IMR-90 (cell line): ENCODE data around the gene KRT74. TPM values are rescaled to one million over a fixed set of nuclear protein-coding genes. Genes with fewer than 3 reads are reported as not detected.

Source experiments
- ATAC-seq: fragments of 200-7000 bp; cut with Tn5 transposase; 2 replicates; pipeline ENCODE4 v1.9.1; 2020; ENCODE audit warnings: low read depth, mild to moderate bottlenecking, moderate library complexity
- BruUV-seq: library from RNA; stranded (reverse); fragments of 400-500 nt; replicated peaks from 2 replicates; lab custom pipeline; 2021; lab: Mats Ljungman, UMichigan
- CTCF ChIA-PET: fragments of 300-600 bp; formaldehyde crosslinking; extraction: SDS; loops from one replicate; lab custom pipeline; 2021; ENCODE audit warnings: antibody characterized with exemption; lab: Yijun Ruan, JAX
- POLR2A ChIA-PET: fragments of 300-600 bp; sonication (Branson Sonifier 250); formaldehyde crosslinking; loops from one replicate; lab custom pipeline; 2022; ENCODE audit warnings: antibody characterized with exemption; ENCODE audit not compliant: unreplicated experiment; lab: Charles Lee
- DNase-seq: peaks from one replicate; pipeline ENCODE4 v3.0.0; 2013
- H2AFZ ChIP-seq: replicated peaks from 2 replicates; pipeline ENCODE3; 2013; ENCODE audit warnings: low read length, mild to moderate bottlenecking; ENCODE audit not compliant: poor library complexity
- H2AK5ac ChIP-seq: 2 replicates; pipeline ENCODE4 v1.6.1; 2013; ENCODE audit warnings: low read depth, low read length, inconsistent platforms
- H2AK9ac ChIP-seq: replicated peaks from 2 replicates; pipeline ENCODE3; 2013; ENCODE audit warnings: mild to moderate bottlenecking, low read depth, low read length, moderate library complexity; ENCODE audit not compliant: poor library complexity
- H2BK120ac ChIP-seq: 2 replicates; pipeline ENCODE4 v1.6.1; 2013; ENCODE audit warnings: low read depth, low read length, inconsistent platforms
- H2BK15ac ChIP-seq: 3 replicates; pipeline ENCODE4 v1.6.1; 2013; ENCODE audit warnings: low read depth, low read length, inconsistent platforms
- H2BK20ac ChIP-seq: 2 replicates; pipeline ENCODE4 v1.6.1; 2013; ENCODE audit warnings: low read depth, mild to moderate bottlenecking, inconsistent platforms, low read length, moderate library complexity
- H2BK5ac ChIP-seq: 2 replicates; pipeline ENCODE4 v1.6.1; 2013; ENCODE audit warnings: mild to moderate bottlenecking, low read depth, low read length, inconsistent platforms; ENCODE audit not compliant: poor library complexity, severe bottlenecking
- H3K14ac ChIP-seq: replicated peaks from 2 replicates; pipeline ENCODE4 v1.6.1; 2013; ENCODE audit warnings: low read depth, low read length, inconsistent platforms
- H3K18ac ChIP-seq: 2 replicates; pipeline ENCODE4 v1.6.1; 2013; ENCODE audit warnings: low read depth, low read length, control low read depth
- H3K23ac ChIP-seq: 2 replicates; pipeline ENCODE4 v1.6.1; 2013; ENCODE audit warnings: low read depth, low read length, inconsistent platforms
- H3K27ac ChIP-seq: 2 replicates; pipeline ENCODE4 v1.5.1; 2013; ENCODE audit warnings: mild to moderate bottlenecking, control low read depth, low read length; ENCODE audit not compliant: insufficient read depth
- H3K27me3 ChIP-seq: 2 replicates; pipeline ENCODE4 v1.6.1; 2013; ENCODE audit warnings: low read length; ENCODE audit not compliant: control insufficient read depth, insufficient read depth
- H3K36me3 ChIP-seq: 2 replicates; pipeline ENCODE4 v1.6.1; 2013; ENCODE audit warnings: low read length, mixed read lengths; ENCODE audit not compliant: control insufficient read depth, insufficient read depth
- H3K4ac ChIP-seq: 2 replicates; pipeline ENCODE4 v1.6.1; 2013; ENCODE audit warnings: low read depth, low read length, inconsistent platforms
- H3K4me1 ChIP-seq: 2 replicates; pipeline ENCODE4 v1.6.1; 2013; ENCODE audit warnings: low read length, mixed read lengths; ENCODE audit not compliant: control insufficient read depth, insufficient read depth
- H3K4me2 ChIP-seq: 2 replicates; pipeline ENCODE4 v1.6.1; 2013; ENCODE audit warnings: low read depth, mild to moderate bottlenecking, control low read depth, low read length, moderate library complexity
- H3K4me3 ChIP-seq: 2 replicates; pipeline ENCODE4 v1.5.1; 2013; ENCODE audit warnings: low read depth, mild to moderate bottlenecking, control low read depth, low read length, moderate library complexity; ENCODE audit not compliant: insufficient read depth
- H3K56ac ChIP-seq: 2 replicates; pipeline ENCODE4 v1.6.1; 2013; ENCODE audit warnings: low read length, inconsistent platforms; ENCODE audit not compliant: insufficient read depth; ENCODE audit errors: extremely low read depth
- H3K79me1 ChIP-seq, 2 experiments: 2 replicates each; pipeline ENCODE4 v1.6.1; 2013; ENCODE audit warnings: low read length in 2 of 2, inconsistent platforms in 1 of 2, low read depth in 1 of 2
- H3K9ac ChIP-seq: 2 replicates; pipeline ENCODE4 v1.6.1; 2013; ENCODE audit warnings: low read depth, low read length, control low read depth
- H3K9me1 ChIP-seq: 2 replicates; pipeline ENCODE4 v1.6.1; 2013; ENCODE audit warnings: low read length, inconsistent platforms; ENCODE audit not compliant: insufficient read depth
- H3K9me3 ChIP-seq: 2 replicates; pipeline ENCODE4 v1.6.1; 2013; ENCODE audit warnings: low read length; ENCODE audit not compliant: control insufficient read depth, insufficient read depth
- H4K20me1 ChIP-seq: 2 replicates; pipeline ENCODE4 v1.6.1; 2013; ENCODE audit warnings: low read length, inconsistent platforms; ENCODE audit not compliant: insufficient read depth
- H4K5ac ChIP-seq: 2 replicates; pipeline ENCODE4 v1.6.1; 2013; ENCODE audit warnings: mild to moderate bottlenecking, low read depth, low read length, control low read depth
- H4K8ac ChIP-seq, 2 experiments: 2 replicates each; pipeline ENCODE4 v1.6.1; 2013; ENCODE audit warnings: low read depth in 2 of 2, low read length in 2 of 2, control low read depth in 1 of 2, inconsistent platforms in 1 of 2
- H4K91ac ChIP-seq: 2 replicates; pipeline ENCODE4 v1.6.1; 2013; ENCODE audit warnings: low read depth, low read length, inconsistent platforms; ENCODE audit not compliant: insufficient read depth
- CEBPB ChIP-seq: IDR thresholded peaks from 2 replicates; pipeline ENCODE4 v1.6.1; 2012; ENCODE audit warnings: low read depth, low read length, improper control_type of control experiment
- CHD1 ChIP-seq: IDR thresholded peaks from 2 replicates; pipeline ENCODE4 v1.6.1; 2012; ENCODE audit warnings: low read depth, low read length, improper control_type of control experiment
- CTCF ChIP-seq: conservative IDR thresholded peaks from 2 replicates; pipeline ENCODE4 v1.5.1; 2012; ENCODE audit warnings: mild to moderate bottlenecking, low read depth, low read length, improper control_type of control experiment
- ELK1 ChIP-seq: fragments of 150-350 bp; IDR thresholded peaks from 2 replicates; pipeline ENCODE4 v1.6.1; 2016; ENCODE audit warnings: low read depth, mild to moderate bottlenecking, low read length, moderate library complexity, borderline replicate concordance
- MAZ ChIP-seq: IDR thresholded peaks from 2 replicates; pipeline ENCODE4 v1.6.1; 2012; ENCODE audit warnings: low read depth, mild to moderate bottlenecking, low read length, improper control_type of control experiment, moderate library complexity, borderline replicate concordance
- MXI1 ChIP-seq: IDR thresholded peaks from 2 replicates; pipeline ENCODE4 v1.6.1; 2012; ENCODE audit warnings: low read depth, mild to moderate bottlenecking, low read length, moderate library complexity, borderline replicate concordance
- NFE2L2 ChIP-seq: fragments of 150-350 bp; IDR thresholded peaks from 2 replicates; pipeline ENCODE4 v1.6.1; 2016; ENCODE audit warnings: low read depth, mild to moderate bottlenecking, low read length
- RCOR1 ChIP-seq: IDR thresholded peaks from 2 replicates; pipeline ENCODE4 v1.6.1; 2012; ENCODE audit warnings: mild to moderate bottlenecking, low read length, improper control_type of control experiment; ENCODE audit not compliant: insufficient replicate concordance
- SMC3 ChIP-seq: fragments of 150-350 bp; IDR thresholded peaks from 2 replicates; pipeline ENCODE4 v1.6.1; 2016; ENCODE audit warnings: low read depth, mild to moderate bottlenecking, antibody characterized with exemption, low read length, moderate library complexity
- USF2 ChIP-seq: fragments of 150-350 bp; IDR thresholded peaks from 2 replicates; pipeline ENCODE4 v1.6.1; 2017; ENCODE audit warnings: mild to moderate bottlenecking, antibody characterized with exemption, low read length, low read depth
- WGBS, 2 experiments: methylation state at CpG; one replicate each; pipeline versions ENCODE4 v1.1.5 to v1.1.7; 2013; ENCODE audit warnings: missing lambda C conversion rate in 2 of 2; ENCODE audit not compliant: insufficient read length in 1 of 2; ENCODE audit errors: extremely low coverage in 2 of 2; 5-methylcytosine and 5-hydroxymethylcytosine counted together
- dilution Hi-C: fragments of 300-500 bp; cut with HindIII; formaldehyde crosslinking; loops from one replicate; pipeline ENCODE4 v1.14.3; 2018; ENCODE audit warnings: low sequenced_read_pairs; ENCODE audit not compliant: unreplicated experiment
- in situ Hi-C: fragments of 300-500 bp; cut with MboI; formaldehyde crosslinking; loops from 3 replicates; pipeline ENCODE4 v1.14.3; 2019; ENCODE audit warnings: low sequenced_read_pairs, inconsistent platforms, mixed read lengths
- intact Hi-C: fragments of 100-400 bp; cut with micrococcal nuclease; formaldehyde crosslinking; loops from 2 replicates; pipeline ENCODE4 v1.10.0; 2022
- polyA plus RNA-seq, 3 experiments: library from polyadenylated mRNA; depleted of rRNA; stranded (reverse); fragments of >200 nt; gene quantifications; 2 replicates each; pipeline ENCODE4 v1.2.3, GENCODE V29; 2012; ENCODE audit warnings: low replicate concordance in 1 of 3
- total RNA-seq: library from RNA; depleted of rRNA; stranded (reverse); fragments of >200 nt; gene quantifications from 2 replicates; pipeline ENCODE4 v1.2.3, GENCODE V29; 2012

The KRT74 gene
- total and polyA plus RNA-seq, 2 of the 4 experiments (the other 2 are of a cell fraction) = not detected

- no peak overlapping the region for H2BK20ac ChIP-seq
- H2BK120ac ChIP-seq = no peak overlapping the region
- no peak overlapping the region for H3K14ac ChIP-seq
- dilution Hi-C loops (no loop called here), in situ Hi-C loops (no loop called here), intact Hi-C loops (no loop called here)
- no peak overlapping the region for H3K4ac ChIP-seq
- H4K5ac ChIP-seq = no peak overlapping the region
- H4K8ac ChIP-seq = no peak overlapping the region
- H2AFZ ChIP-seq = no peak overlapping the region
- no peaks in the 10 kb centered on the region for H3K9me3 ChIP-seq
- no peak for ATAC-seq
- no peak overlapping the region for H2BK15ac ChIP-seq
- H2AK9ac ChIP-seq = no peak overlapping the region
- no peak overlapping the region for H2AK5ac ChIP-seq
- H3K23ac ChIP-seq = no peak overlapping the region
- no peak overlapping the region for H3K4me3 ChIP-seq
- no peaks in the 10 kb centered on the region for H4K20me1 ChIP-seq
- H3K36me3 ChIP-seq = no peaks in the 10 kb centered on the region
- no peak overlapping the region for H3K27ac ChIP-seq
- H3K4me2 ChIP-seq = no peak overlapping the region
- no peaks in the 10 kb centered on the region for H3K4me1 ChIP-seq
- H3K27me3 ChIP-seq = peaks cover 22% of the 10 kb centered on the region
- no peak overlapping the region for H3K56ac ChIP-seq
- H3K9ac ChIP-seq = no peak overlapping the region
- H2BK5ac ChIP-seq = no peak overlapping the region
- ChIA-PET POLR2A (no interaction called here), CTCF (no interaction called here)
- no peaks in the 10 kb centered on the region for H3K9me1 ChIP-seq
- no peak overlapping the region for H4K91ac ChIP-seq
- no peak for DNase-seq
- no peak overlapping the region for H3K18ac ChIP-seq
- no TSS peak for BruUV-seq
- no peaks in the 10 kb centered on the region for H3K79me1 ChIP-seq
- TF ChIP-seq CTCF (no peak), SMC3 (no peak), NFE2L2 (no peak), USF2 (no peak), CEBPB (no peak), ELK1 (no peak), RCOR1 (no peak), CHD1 (no peak), MAZ (no peak), MXI1 (no peak)
- 41% methylated on average over 8 of the region's 10 CpGs; no CpG with 5 or more reads in 1 of the 2 experiments for WGBS, 2 experiments
These were observed 43.2 kb upstream of the KRT74 start for GRCh38 chr12:52616680-52617402.
